Measurements from ENCODE around the gene TRIM68.

DNA sequence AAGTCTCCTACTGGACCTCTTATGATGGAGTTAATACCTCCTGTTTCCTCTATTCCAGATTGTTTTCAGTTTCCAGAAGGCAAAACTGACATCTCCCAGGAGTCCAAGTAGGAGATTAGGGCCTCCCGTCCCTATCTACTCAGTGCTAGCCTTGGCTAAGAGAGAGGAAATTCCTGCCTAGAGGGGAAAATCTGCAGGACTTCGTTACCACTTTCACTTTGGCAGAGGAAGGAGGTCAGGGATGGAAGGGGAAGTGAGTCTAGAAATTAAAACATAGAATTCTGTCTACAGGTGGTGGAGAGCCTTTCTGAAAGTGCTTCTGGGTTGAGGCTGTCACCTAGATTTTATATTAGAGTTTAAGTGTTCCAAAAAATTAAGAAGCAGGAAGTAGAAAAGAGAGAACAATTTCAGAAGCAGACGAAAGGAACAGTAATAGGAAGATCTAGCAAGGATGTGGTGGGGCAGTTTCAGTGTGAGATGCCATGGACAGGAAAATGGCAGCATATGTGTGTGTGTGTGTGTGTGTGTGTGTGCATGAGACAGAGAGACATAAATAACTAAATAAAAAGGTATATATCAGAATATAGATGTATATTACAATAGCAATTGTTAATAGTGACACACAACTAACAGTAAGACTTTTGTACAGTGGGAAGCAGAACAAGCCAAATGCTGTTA, 2.4 kb upstream of the TRIM68 start:
- TF ChIP-seq, protein P1, sequence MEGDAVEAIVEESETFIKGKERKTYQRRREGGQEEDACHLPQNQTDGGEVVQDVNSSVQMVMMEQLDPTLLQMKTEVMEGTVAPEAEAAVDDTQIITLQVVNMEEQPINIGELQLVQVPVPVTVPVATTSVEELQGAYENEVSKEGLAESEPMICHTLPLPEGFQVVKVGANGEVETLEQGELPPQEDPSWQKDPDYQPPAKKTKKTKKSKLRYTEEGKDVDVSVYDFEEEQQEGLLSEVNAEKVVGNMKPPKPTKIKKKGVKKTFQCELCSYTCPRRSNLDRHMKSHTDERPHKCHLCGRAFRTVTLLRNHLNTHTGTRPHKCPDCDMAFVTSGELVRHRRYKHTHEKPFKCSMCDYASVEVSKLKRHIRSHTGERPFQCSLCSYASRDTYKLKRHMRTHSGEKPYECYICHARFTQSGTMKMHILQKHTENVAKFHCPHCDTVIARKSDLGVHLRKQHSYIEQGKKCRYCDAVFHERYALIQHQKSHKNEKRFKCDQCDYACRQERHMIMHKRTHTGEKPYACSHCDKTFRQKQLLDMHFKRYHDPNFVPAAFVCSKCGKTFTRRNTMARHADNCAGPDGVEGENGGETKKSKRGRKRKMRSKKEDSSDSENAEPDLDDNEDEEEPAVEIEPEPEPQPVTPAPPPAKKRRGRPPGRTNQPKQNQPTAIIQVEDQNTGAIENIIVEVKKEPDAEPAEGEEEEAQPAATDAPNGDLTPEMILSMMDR (IDR thresholded peaks at IDR 0.05): no peak
- TF ChIP-seq EZH2 (IDR thresholded peaks at IDR 0.05): no peak
- no peak for TF ChIP-seq EZH2phosphoT487 (IDR thresholded peaks at IDR 0.05)

Data from neural progenitor cell (in vitro differentiated cells).